ENCODE data around the gene CYTH1. TPM values are rescaled to one million over a fixed set of nuclear protein-coding genes. Genes with fewer than 3 reads are reported as not detected.

CYTH1 gene
- total RNA-seq, 1 donor: 21.4 TPM

DNA sequence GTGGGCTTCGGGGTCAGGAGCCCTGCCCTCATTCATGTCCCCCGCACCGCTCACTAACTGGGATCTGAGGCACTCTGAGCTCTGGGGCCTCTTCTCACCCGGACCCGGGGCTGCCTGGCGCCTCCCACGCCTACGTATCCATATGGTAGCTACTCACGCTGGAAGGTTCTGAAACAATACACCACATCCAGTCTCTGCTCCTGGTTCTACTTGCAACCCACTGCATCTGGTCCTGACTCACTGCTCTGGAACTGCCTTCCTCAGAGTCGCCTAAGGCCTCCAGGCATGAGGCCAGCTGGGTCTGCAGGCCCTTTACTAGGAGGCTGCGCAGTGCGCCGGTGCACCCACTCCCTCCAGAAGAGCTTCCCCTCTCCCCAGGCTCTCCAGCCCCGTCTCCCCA lies 40.5 kb upstream of the CYTH1 start:
- DNase-seq (ENCODE audit: insufficient read length, low spot score, missing footprints): peak; percentile 98
- no peaks in the 10 kb centered on the region for H3K27me3 ChIP-seq (ENCODE audit: insufficient read depth, low read length)
- no peak overlapping the region for H3K4me3 ChIP-seq (ENCODE audit: insufficient read depth, low read length)
- peaks cover 10% of the 10 kb centered on the region for H4K20me1 ChIP-seq (ENCODE audit: insufficient read depth, low read length)
- H2AFZ ChIP-seq (ENCODE audit: low read length): no peak overlapping the region
- H3K27ac ChIP-seq (ENCODE audit: low read depth, low read length): peak overlapping the region; percentile 75
- peaks cover 14% of the 10 kb centered on the region for H3K4me1 ChIP-seq (ENCODE audit: insufficient read depth, low read length)
- H3K9me3 ChIP-seq (ENCODE audit: low read depth, low read length): no peaks in the 10 kb centered on the region
- H3K4me2 ChIP-seq (ENCODE audit: insufficient read depth, low read length): peak overlapping the region; percentile 31
- TF ChIP-seq, protein P1, sequence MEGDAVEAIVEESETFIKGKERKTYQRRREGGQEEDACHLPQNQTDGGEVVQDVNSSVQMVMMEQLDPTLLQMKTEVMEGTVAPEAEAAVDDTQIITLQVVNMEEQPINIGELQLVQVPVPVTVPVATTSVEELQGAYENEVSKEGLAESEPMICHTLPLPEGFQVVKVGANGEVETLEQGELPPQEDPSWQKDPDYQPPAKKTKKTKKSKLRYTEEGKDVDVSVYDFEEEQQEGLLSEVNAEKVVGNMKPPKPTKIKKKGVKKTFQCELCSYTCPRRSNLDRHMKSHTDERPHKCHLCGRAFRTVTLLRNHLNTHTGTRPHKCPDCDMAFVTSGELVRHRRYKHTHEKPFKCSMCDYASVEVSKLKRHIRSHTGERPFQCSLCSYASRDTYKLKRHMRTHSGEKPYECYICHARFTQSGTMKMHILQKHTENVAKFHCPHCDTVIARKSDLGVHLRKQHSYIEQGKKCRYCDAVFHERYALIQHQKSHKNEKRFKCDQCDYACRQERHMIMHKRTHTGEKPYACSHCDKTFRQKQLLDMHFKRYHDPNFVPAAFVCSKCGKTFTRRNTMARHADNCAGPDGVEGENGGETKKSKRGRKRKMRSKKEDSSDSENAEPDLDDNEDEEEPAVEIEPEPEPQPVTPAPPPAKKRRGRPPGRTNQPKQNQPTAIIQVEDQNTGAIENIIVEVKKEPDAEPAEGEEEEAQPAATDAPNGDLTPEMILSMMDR (IDR thresholded peaks at IDR 0.05; ENCODE audit: extremely low read depth, low read depth, low read length): no peak
- peaks cover 70% of the 10 kb centered on the region for H3K36me3 ChIP-seq (ENCODE audit: insufficient read depth, low read length)
- peaks cover 55% of the 10 kb centered on the region for H3K79me2 ChIP-seq (ENCODE audit: insufficient read depth, low read length)

DNA sequence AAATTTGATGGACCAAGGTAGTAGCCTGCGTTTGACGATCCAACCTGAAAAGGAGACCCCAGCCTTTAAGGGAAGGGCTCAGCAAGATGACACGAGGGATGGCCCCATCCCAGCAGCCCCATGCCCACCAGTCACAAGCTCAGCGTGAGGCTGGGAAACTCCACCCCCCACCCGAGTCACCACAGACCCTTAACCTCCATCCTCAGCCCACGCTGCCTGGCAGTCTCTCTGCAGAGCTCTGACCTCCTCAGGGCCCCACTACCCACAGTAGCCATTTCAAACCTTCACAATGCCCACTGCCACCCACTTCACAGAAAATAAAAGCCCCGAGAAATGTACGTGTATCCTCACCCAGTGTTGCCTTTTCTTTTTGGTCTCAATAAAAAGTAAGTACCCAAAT lies 39.9 kb upstream of the CYTH1 start:
- no peak for DNase-seq (ENCODE audit: insufficient read length, low spot score, missing footprints)
- Histone ChIP-seq H3K4me2 (ENCODE audit: insufficient read depth, low read length) (peak overlapping the region; percentile 31), H3K27ac (ENCODE audit: low read depth, low read length) (peak overlapping the region; percentile 75), H3K36me3 (ENCODE audit: insufficient read depth, low read length) (peaks cover 71% of the 10 kb centered on the region), H2AFZ (ENCODE audit: low read length) (no peak overlapping the region), H4K20me1 (ENCODE audit: insufficient read depth, low read length) (peaks cover 10% of the 10 kb centered on the region), H3K4me1 (ENCODE audit: insufficient read depth, low read length) (peaks cover 14% of the 10 kb centered on the region), H3K4me3 (ENCODE audit: insufficient read depth, low read length) (no peak overlapping the region), H3K79me2 (ENCODE audit: insufficient read depth, low read length) (peaks cover 54% of the 10 kb centered on the region), H3K9me3 (ENCODE audit: low read depth, low read length) (no peaks in the 10 kb centered on the region), H3K27me3 (ENCODE audit: insufficient read depth, low read length) (no peaks in the 10 kb centered on the region)
- TF ChIP-seq, protein P1 (IDR thresholded peaks at IDR 0.05; ENCODE audit: extremely low read depth, low read depth, low read length): no peak

DNA sequence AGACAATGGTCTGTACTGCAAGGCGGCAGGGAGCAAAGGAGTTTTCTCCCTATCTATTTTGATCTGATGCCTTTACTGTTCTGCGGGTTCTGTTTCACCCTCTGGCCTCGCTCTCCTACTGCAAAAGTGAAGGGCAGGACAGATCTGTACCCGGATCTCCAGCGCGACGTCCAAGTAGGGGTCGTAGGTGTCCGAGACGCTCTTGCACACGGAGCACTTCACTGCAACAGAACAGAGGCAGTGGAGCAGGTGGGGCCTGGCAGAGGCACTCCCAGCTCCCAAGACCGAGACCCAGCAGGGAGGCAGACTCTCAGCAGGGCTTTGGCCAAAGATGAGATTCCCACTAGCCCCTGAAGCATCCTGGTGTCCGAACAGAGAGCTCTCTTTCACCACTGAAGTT lies 38.8 kb upstream of the CYTH1 start:
- peaks cover 50% of the 10 kb centered on the region for H3K79me2 ChIP-seq (ENCODE audit: insufficient read depth, low read length)
- no peak for DNase-seq (ENCODE audit: insufficient read length, low spot score, missing footprints)
- peaks cover 10% of the 10 kb centered on the region for H4K20me1 ChIP-seq (ENCODE audit: insufficient read depth, low read length)
- peaks cover 67% of the 10 kb centered on the region for H3K36me3 ChIP-seq (ENCODE audit: insufficient read depth, low read length)
- no peak overlapping the region for H3K4me3 ChIP-seq (ENCODE audit: insufficient read depth, low read length)
- H3K27ac ChIP-seq (ENCODE audit: low read depth, low read length): no peak overlapping the region
- no peaks in the 10 kb centered on the region for H3K9me3 ChIP-seq (ENCODE audit: low read depth, low read length)
- H3K4me1 ChIP-seq (ENCODE audit: insufficient read depth, low read length): peaks cover 14% of the 10 kb centered on the region
- no peak overlapping the region for H3K4me2 ChIP-seq (ENCODE audit: insufficient read depth, low read length)
- H2AFZ ChIP-seq (ENCODE audit: low read length): no peak overlapping the region
- TF ChIP-seq, protein P1 (IDR thresholded peaks at IDR 0.05; ENCODE audit: extremely low read depth, low read depth, low read length): no peak
- no peaks in the 10 kb centered on the region for H3K27me3 ChIP-seq (ENCODE audit: insufficient read depth, low read length)

DNA sequence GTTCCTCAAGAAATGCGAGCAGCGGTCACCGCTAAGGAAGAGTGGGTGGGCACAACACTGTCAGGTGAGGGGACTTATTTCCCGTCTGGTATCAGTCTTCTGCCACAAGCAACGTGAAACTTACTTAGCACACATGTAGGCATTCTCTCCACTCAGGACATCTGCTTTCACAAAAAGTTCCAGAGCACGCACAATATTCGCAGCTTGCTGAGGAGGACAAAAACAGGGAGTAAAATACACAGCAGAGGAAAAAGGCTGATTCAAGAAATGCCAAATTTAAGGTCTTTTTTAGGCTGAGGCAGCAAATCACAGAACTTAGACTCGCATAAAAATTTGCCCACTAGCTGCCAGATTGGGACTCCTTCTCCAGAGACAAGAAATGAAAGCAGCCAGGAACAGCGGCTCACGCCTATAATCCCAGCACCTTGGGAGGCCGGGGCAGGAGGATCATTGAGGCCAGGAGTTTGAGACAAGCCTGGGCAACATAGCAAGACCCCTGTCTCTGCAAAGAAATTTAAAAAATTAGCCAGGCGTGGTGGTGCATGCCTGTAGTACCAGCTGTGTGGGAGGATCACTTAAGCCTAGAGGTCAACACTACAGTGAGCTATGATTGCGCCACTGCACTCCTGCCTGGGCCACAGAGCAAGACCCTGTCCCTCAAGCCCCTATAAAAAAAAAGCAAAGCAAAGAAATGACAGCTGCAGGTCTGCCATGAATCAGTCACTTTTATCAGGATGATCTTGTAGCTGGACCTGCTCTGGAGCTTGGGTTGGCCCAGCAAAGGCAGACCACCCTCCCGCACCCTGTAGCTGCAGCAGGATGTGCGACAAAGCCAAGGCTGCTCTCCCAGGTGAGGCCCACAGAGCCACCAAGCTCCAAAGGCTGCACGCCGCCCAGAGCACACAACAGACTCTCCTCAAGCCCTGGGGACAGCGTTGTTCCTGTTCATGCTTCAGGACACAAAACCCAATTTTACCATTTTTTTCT lies 38.0 kb upstream of the CYTH1 start:
- no peak overlapping the region for H3K4me3 ChIP-seq (ENCODE audit: insufficient read depth, low read length)
- H3K36me3 ChIP-seq (ENCODE audit: insufficient read depth, low read length): peaks cover 69% of the 10 kb centered on the region
- no peak for DNase-seq (ENCODE audit: insufficient read length, low spot score, missing footprints)
- H3K9me3 ChIP-seq (ENCODE audit: low read depth, low read length): no peaks in the 10 kb centered on the region
- peaks cover 44% of the 10 kb centered on the region for H3K79me2 ChIP-seq (ENCODE audit: insufficient read depth, low read length)
- TF ChIP-seq, protein P1 (IDR thresholded peaks at IDR 0.05; ENCODE audit: extremely low read depth, low read depth, low read length): no peak
- H3K4me2 ChIP-seq (ENCODE audit: insufficient read depth, low read length): no peak overlapping the region
- no peak overlapping the region for H3K27ac ChIP-seq (ENCODE audit: low read depth, low read length)
- H3K27me3 ChIP-seq (ENCODE audit: insufficient read depth, low read length): no peaks in the 10 kb centered on the region
- peaks cover 10% of the 10 kb centered on the region for H4K20me1 ChIP-seq (ENCODE audit: insufficient read depth, low read length)
- H3K4me1 ChIP-seq (ENCODE audit: insufficient read depth, low read length): peaks cover 14% of the 10 kb centered on the region
- H2AFZ ChIP-seq (ENCODE audit: low read length): no peak overlapping the region
